Measurements from ENCODE around the gene PRSS27.

Gene PRSS27

DNA sequence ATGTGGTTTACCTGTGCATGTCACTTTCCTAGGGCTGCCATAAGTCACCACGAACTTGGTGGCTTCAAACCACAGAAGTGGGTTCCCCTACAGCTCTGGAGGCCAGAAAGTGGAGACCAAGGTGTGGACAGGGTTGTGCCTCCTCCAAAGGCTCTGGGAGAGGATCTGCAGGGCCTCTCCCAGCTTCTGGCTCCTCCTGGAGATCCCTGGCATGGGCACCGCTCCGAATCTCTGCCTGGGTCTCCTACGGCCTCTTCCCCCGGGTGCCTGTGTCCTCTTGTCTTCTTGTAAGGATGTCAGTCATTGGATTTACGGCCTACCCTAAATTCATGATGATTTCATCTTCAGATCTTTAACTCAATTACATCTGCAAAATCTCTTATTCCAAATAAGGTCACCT lies 29.9 kb upstream of the PRSS27 start (continued):
- TF ChIP-seq, protein P1, sequence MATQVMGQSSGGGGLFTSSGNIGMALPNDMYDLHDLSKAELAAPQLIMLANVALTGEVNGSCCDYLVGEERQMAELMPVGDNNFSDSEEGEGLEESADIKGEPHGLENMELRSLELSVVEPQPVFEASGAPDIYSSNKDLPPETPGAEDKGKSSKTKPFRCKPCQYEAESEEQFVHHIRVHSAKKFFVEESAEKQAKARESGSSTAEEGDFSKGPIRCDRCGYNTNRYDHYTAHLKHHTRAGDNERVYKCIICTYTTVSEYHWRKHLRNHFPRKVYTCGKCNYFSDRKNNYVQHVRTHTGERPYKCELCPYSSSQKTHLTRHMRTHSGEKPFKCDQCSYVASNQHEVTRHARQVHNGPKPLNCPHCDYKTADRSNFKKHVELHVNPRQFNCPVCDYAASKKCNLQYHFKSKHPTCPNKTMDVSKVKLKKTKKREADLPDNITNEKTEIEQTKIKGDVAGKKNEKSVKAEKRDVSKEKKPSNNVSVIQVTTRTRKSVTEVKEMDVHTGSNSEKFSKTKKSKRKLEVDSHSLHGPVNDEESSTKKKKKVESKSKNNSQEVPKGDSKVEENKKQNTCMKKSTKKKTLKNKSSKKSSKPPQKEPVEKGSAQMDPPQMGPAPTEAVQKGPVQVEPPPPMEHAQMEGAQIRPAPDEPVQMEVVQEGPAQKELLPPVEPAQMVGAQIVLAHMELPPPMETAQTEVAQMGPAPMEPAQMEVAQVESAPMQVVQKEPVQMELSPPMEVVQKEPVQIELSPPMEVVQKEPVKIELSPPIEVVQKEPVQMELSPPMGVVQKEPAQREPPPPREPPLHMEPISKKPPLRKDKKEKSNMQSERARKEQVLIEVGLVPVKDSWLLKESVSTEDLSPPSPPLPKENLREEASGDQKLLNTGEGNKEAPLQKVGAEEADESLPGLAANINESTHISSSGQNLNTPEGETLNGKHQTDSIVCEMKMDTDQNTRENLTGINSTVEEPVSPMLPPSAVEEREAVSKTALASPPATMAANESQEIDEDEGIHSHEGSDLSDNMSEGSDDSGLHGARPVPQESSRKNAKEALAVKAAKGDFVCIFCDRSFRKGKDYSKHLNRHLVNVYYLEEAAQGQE (tag by site-specific recombination; IDR thresholded peaks at IDR 0.05) = no peak

DNA sequence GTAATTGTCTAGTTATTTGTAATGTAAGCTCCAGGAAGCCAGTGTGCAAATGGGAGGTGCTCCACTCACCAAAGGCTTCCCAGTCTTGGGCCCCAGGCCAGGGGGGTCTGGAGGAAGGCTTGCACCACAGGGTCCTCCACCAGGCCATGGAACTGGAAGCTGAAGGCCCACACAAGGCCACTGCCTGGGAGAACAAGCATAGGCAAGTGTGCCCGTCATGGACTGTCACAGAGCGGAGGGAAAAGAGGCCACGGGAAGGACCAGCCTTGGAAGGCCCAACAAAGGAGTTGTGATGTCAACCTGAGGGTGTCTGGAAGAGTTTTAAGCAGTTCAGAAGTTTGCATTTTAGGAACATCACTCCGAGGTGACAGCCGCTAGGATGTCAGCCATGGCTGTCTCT lies 29.5 kb upstream of the PRSS27 start:
- H3K4me1 ChIP-seq (ENCODE audit: control insufficient read depth, insufficient read depth, low read length) = no peaks in the 10 kb centered on the region; the same call in 1 of the 2 replicates
- no peak overlapping the region for H3K27ac ChIP-seq (ENCODE audit: extremely low read depth, low read depth, low read length)
- H3K4me3 ChIP-seq (ENCODE audit: low read depth, low read length) = no peak overlapping the region
- ChIA-PET POLR2A (no interaction called here), CTCF (no interaction called here)
- H3K9me3 ChIP-seq (ENCODE audit: control insufficient read depth, insufficient read depth, low read depth, low read length) = no peaks in the 10 kb centered on the region
- TF ChIP-seq SALL2 (tag by site-specific recombination; IDR thresholded peaks at IDR 0.05; ENCODE audit: borderline replicate concordance) = no peak
- no peak for TF ChIP-seq ZNF174 (tag by site-specific recombination; IDR thresholded peaks at IDR 0.05)
- no peak for TF ChIP-seq ZNF155 (tag by site-specific recombination; IDR thresholded peaks at IDR 0.05)
- no peak for TF ChIP-seq ZNF791 (tag by site-specific recombination; IDR thresholded peaks at IDR 0.05)
- TF ChIP-seq ZFP41 (tag by site-specific recombination; IDR thresholded peaks at IDR 0.05; ENCODE audit: borderline replicate concordance) = no peak
- TF ChIP-seq, protein P2, sequence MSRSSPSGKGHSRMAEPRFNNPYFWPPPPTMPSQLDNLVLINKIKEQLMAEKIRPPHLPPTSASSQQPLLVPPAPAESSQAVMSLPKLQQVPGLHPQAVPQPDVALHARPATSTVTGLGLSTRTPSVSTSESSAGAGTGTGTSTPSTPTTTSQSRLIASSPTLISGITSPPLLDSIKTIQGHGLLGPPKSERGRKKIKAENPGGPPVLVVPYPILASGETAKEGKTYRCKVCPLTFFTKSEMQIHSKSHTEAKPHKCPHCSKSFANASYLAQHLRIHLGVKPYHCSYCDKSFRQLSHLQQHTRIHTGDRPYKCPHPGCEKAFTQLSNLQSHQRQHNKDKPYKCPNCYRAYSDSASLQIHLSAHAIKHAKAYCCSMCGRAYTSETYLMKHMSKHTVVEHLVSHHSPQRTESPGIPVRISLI (tag by site-specific recombination; IDR thresholded peaks at IDR 0.05) = no peak
- TF ChIP-seq ZNF677 (tag by site-specific recombination; IDR thresholded peaks at IDR 0.05) = no peak
- TF ChIP-seq ZNF426 (tag by site-specific recombination; IDR thresholded peaks at IDR 0.05) = no peak
- no peak for TF ChIP-seq SETDB1 (IDR thresholded peaks at IDR 0.05; ENCODE audit: insufficient read length, low read length)
- TF ChIP-seq ZNF10 (tag by site-specific recombination; IDR thresholded peaks at IDR 0.05) = no peak
- no peak for TF ChIP-seq ZNF423 (tag by site-specific recombination; IDR thresholded peaks at IDR 0.05)
- peaks cover 0 to 26% of the 10 kb centered on the region in 2 experiments; a peak in 2 of 3 replicates for H3K36me3 ChIP-seq (ENCODE audit: control insufficient read depth in 2 of 2, insufficient read depth in 1 of 2, low read length in 2 of 2)

DNA sequence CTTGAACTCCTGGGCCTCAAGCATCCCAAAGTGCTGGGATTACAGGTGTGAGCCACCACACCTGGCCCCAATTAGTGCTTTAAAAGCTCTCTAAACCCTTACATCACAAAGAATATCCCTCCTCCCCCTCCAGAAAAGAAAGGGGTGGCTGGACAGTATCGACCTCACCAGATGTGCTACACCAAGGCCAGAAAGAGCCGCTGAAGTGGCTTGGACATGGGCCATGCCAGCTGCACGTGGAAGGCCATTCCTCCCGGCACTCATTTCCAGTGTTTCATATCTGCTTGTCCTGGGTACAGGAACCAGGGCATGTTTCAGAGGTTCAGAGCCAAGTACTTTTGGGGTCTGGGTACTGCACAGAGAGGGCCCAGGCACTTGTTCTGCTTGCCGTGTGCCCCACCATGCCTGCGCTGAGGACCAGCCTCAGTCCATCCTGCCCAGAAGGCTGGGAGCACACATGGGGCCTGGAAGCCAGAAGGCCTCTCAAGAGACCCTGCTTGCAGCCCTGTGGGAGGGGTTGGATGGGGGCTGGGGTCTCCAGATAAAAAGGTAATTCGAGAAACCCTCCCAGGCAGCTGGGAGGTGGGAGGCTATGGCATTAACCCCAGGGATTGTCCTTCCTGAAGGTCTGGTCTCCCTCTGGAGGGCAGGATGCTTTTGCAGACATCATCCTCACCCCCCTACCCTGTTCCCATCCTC lies 28.9 kb upstream of the PRSS27 start:
- POLR2A ChIA-PET = no interaction called here
- CTCF ChIA-PET = no interaction called here
- H3K9me3 ChIP-seq (ENCODE audit: control insufficient read depth, insufficient read depth, low read depth, low read length) = no peaks in the 10 kb centered on the region
- peaks cover 0 to 20% of the 10 kb centered on the region in 2 experiments; a peak in 2 of 3 replicates for H3K36me3 ChIP-seq (ENCODE audit: control insufficient read depth in 2 of 2, insufficient read depth in 1 of 2, low read length in 2 of 2)
- no peaks in the 10 kb centered on the region; the same call in 1 of the 2 replicates for H3K4me1 ChIP-seq (ENCODE audit: control insufficient read depth, insufficient read depth, low read length)
- no peak overlapping the region for H3K4me3 ChIP-seq (ENCODE audit: low read depth, low read length)
- no peak overlapping the region for H3K27ac ChIP-seq (ENCODE audit: extremely low read depth, low read depth, low read length)
- TF ChIP-seq ZFP69B (tag by site-specific recombination; IDR thresholded peaks at IDR 0.05) (no peak), ZNF2 (tag by site-specific recombination; IDR thresholded peaks at IDR 0.05) (no peak), PRDM1 (tag by site-specific recombination; IDR thresholded peaks at IDR 0.05) (no peak), ZNF610 (tag by site-specific recombination; IDR thresholded peaks at IDR 0.05; ENCODE audit: borderline replicate concordance) (no peak), ZNF114 (tag by site-specific recombination; IDR thresholded peaks at IDR 0.05) (no peak), ZNF670 (tag by site-specific recombination; IDR thresholded peaks at IDR 0.05; ENCODE audit: low read depth) (no peak), ZIC2 (tag by site-specific recombination; IDR thresholded peaks at IDR 0.05) (no peak)
